K562 (cell line): Measurements from ENCODE around the gene DNM1. TPM values are rescaled to one million over a fixed set of nuclear protein-coding genes. Genes with fewer than 3 reads are reported as not detected.

ENCODE experiments used
- ATAC-seq: fragments of 200-7000 bp; cut with Tn5 transposase; 3 replicates; pipeline ENCODE4 v1.9.1; 2020; ENCODE audit warnings: moderate library complexity
- Bru-seq: library from RNA; stranded (reverse); fragments of 400-500 nt; gene quantifications from one replicate; lab custom pipeline; 2021; lab: Mats Ljungman, UMichigan
- BruChase-seq, 2 experiments: library from RNA; stranded (reverse); fragments of 400-500 nt; gene quantifications; one replicate each; lab custom pipeline; 2021; lab: Mats Ljungman, UMichigan
- BruUV-seq: library from RNA; stranded (reverse); fragments of 400-500 nt; replicated peaks from 2 replicates; lab custom pipeline; 2021; lab: Mats Ljungman, UMichigan
- CTCF ChIA-PET: fragments of 300-600 bp; formaldehyde crosslinking; extraction: SDS; loops from one replicate; lab custom pipeline; 2021; ENCODE audit warnings: low intra/inter-chr PET ratio; lab: Yijun Ruan, JAX
- POLR2A ChIA-PET: fragments of 300-600, 350-650 bp; sonication (Branson Sonifier 250); formaldehyde crosslinking; extraction: SDS; loops from one replicate; lab custom pipeline; 2021; ENCODE audit warnings: antibody characterized with exemption, inconsistent platforms; lab: Yijun Ruan, JAX
- DNase-seq, 4 experiments: peaks; one replicate each; pipeline versions ENCODE4 v3.0.0 to v3.0.0-alpha.2; 2011 to 2018; ENCODE audit warnings: low spot score in 3 of 4, mixed read lengths in 3 of 4; ENCODE audit errors: extremely low read depth in 1 of 4
- FAIRE-seq: peaks from 2 replicates; lab custom pipeline; 2011; peaks lifted over from hg19 to GRCh38; lab: Jason Lieb, UNC
- H2AFZ ChIP-seq: 2 replicates; pipeline ENCODE4 v1.6.0; 2011; ENCODE audit warnings: low read depth, low read length, control low read depth, inconsistent platforms
- H3K27ac ChIP-seq: fragments of 200-600 bp; 3 replicates; pipeline ENCODE4 v1.8.0; 2011; ENCODE audit warnings: low read depth, mild to moderate bottlenecking, control low read depth, inconsistent platforms, low read length, moderate library complexity, mixed read lengths; ENCODE audit errors: extremely low read depth
- H3K27me3 ChIP-seq, 2 experiments: fragments of 300-600 bp in 1 of 2; 2 replicates in 1 of 2; 3 replicates in 1 of 2; pipeline versions ENCODE4 v1.6.0 to v1.8.0; 2011; ENCODE audit warnings: inconsistent platforms in 2 of 2, low read length in 2 of 2, mild to moderate bottlenecking in 1 of 2, mixed read lengths in 1 of 2, moderate library complexity in 1 of 2; ENCODE audit not compliant: control insufficient read depth in 2 of 2, insufficient read depth in 2 of 2
- H3K36me3 ChIP-seq: fragments of 300-600 bp; 3 replicates; pipeline ENCODE4 v1.8.0; 2011; ENCODE audit warnings: mild to moderate bottlenecking, low read length, inconsistent platforms; ENCODE audit not compliant: control insufficient read depth, insufficient read depth
- H3K4me1 ChIP-seq, 2 experiments: fragments of 200-600 bp in 1 of 2; replicated peaks in 1 of 2; 2 replicates in 1 of 2; 3 replicates in 1 of 2; pipeline versions ENCODE4 v1.5.1 to v1.8.0; 2011; ENCODE audit warnings: inconsistent platforms in 2 of 2, low read length in 2 of 2, mild to moderate bottlenecking in 1 of 2, mixed read lengths in 1 of 2, moderate library complexity in 1 of 2; ENCODE audit not compliant: control insufficient read depth in 2 of 2, insufficient read depth in 2 of 2
- H3K4me2 ChIP-seq: 2 replicates; pipeline ENCODE4 v1.6.1; 2011; ENCODE audit warnings: low read length, control low read depth, inconsistent platforms, mixed read lengths; ENCODE audit not compliant: insufficient read depth
- H3K4me3 ChIP-seq: fragments of 200-600 bp; sonication (generic), shearing (Covaris generic); 2 replicates; pipeline ENCODE4 v1.5.1; 2016; ENCODE audit warnings: control low read depth, inconsistent platforms
- H3K79me2 ChIP-seq: fragments of 200-600 bp; 3 replicates; pipeline ENCODE4 v1.8.0; 2011; ENCODE audit warnings: low read length, inconsistent platforms; ENCODE audit not compliant: control insufficient read depth, insufficient read depth
- H3K9ac ChIP-seq, 2 experiments: 2 replicates each; pipeline versions ENCODE4 v1.6.0 to v1.6.1; 2011; ENCODE audit warnings: low read depth in 2 of 2, low read length in 2 of 2, control low read depth in 1 of 2, inconsistent platforms in 1 of 2, mild to moderate bottlenecking in 1 of 2, mixed read lengths in 1 of 2; ENCODE audit not compliant: insufficient read depth in 1 of 2
- H3K9me1 ChIP-seq: one replicate; pipeline ENCODE4 v1.6.0; 2011; ENCODE audit warnings: inconsistent platforms, mild to moderate bottlenecking, low read length, moderate library complexity; ENCODE audit not compliant: control insufficient read depth, insufficient read depth
- H3K9me3 ChIP-seq: replicated peaks from 2 replicates; pipeline ENCODE4 v1.5.1; 2011; ENCODE audit warnings: low read depth, low read length, inconsistent platforms; ENCODE audit not compliant: control insufficient read depth, insufficient read depth
- H4K20me1 ChIP-seq: replicated peaks from 2 replicates; pipeline ENCODE4 v1.6.1; 2011; ENCODE audit warnings: low read length, inconsistent platforms, mixed read lengths; ENCODE audit not compliant: control insufficient read depth, insufficient read depth
- FOXA3 ChIP-seq, 2 experiments: fragments of 450-650 bp in 1 of 2; sonication (generic) in 1 of 2; formaldehyde crosslinking; IDR thresholded peaks in 1 of 2; conservative IDR thresholded peaks in 1 of 2; 2 replicates each; pipeline versions ENCODE4 v1.4.0 to v1.8.0; 2020 to 2022; ENCODE audit warnings: mild to moderate bottlenecking in 2 of 2, missing genetic modification reagents in 1 of 2
- GTF2F1 ChIP-seq: IDR thresholded peaks from 2 replicates; pipeline ENCODE4 v1.6.1; 2011; ENCODE audit warnings: low read depth, low read length, improper control_type of control experiment
- NFIX ChIP-seq: fragments of 250-450 bp; sonication (Bioruptor Pico); IDR thresholded peaks from 2 replicates; pipeline ENCODE4 v1.4.0; 2020; ENCODE audit warnings: low read depth, mild to moderate bottlenecking, moderate library complexity
- PML ChIP-seq: IDR thresholded peaks from 2 replicates; pipeline ENCODE4 v1.6.1; 2012; ENCODE audit warnings: low read length, inconsistent platforms
- ZMIZ1 ChIP-seq, 2 experiments: fragments of 150-350 bp in 1 of 2; IDR thresholded peaks; 2 replicates each; pipeline ENCODE4 v1.6.1; 2012 to 2016; ENCODE audit warnings: low read depth in 2 of 2, low read length in 2 of 2, mild to moderate bottlenecking in 1 of 2, moderate library complexity in 1 of 2
- ZNF134 ChIP-seq: fragments of 250-450 bp; sonication (Bioruptor Pico); conservative IDR thresholded peaks from 2 replicates; pipeline ENCODE4 v1.4.0; 2020
- ZNF766 ChIP-seq: fragments of 200-800 bp; sonication (Bioruptor generic); conservative IDR thresholded peaks from 2 replicates; pipeline ENCODE4 v1.6.1; 2016; ENCODE audit warnings: missing genetic modification characterization, missing compliant biosample characterization
- WGBS: fragments of 100-300 bp; shearing (Covaris generic); methylation state at CpG from one replicate; pipeline ENCODE4 v1.1.6; 2016; ENCODE audit warnings: low coverage, mixed read lengths; ENCODE audit not compliant: insufficient coverage; ENCODE audit errors: missing lambda C conversion rate; 5-methylcytosine and 5-hydroxymethylcytosine counted together
- in situ Hi-C: fragments of 300-500 bp; cut with MboI; formaldehyde crosslinking; loops from 4 replicates; pipeline ENCODE4 v1.15.0; 2018; ENCODE audit warnings: inconsistent platforms, mixed read lengths
- intact Hi-C: fragments of 100-400 bp; cut with micrococcal nuclease; formaldehyde crosslinking; loops from 2 replicates; pipeline ENCODE4 v1.14.2; 2022
- long read RNA-seq, 3 experiments: library from polyadenylated mRNA in 2 of 3; library from RNA in 1 of 3; unstranded in 2 of 3; stranded (forward) in 1 of 3; transcript quantifications; one replicate each; pipeline ENCODE4 v2.0.0, GENCODE V29; 2019 to 2022
- polyA minus RNA-seq, 3 experiments: library from RNA; depleted of rRNA, polyadenylated mRNA; stranded (reverse); fragments of >200 nt; gene quantifications; 2 replicates each; pipeline ENCODE4 v1.2.3, GENCODE V29; 2011
- polyA plus RNA-seq, 8 experiments: library from polyadenylated mRNA; depleted of rRNA in 4 of 8; stranded (reverse) in 5 of 8; unstranded in 3 of 8; fragments of >200 nt; fragmentation: Nextera tagmentation in 2 of 8; fragmentation: Illumina TruSeq in 1 of 8; extraction: Ambion mirVana in 2 of 8; extraction: Trizol in 1 of 8; gene quantifications; 2 replicates each; pipeline versions ENCODE4 v1.2.1 to v1.2.3, GENCODE V29; 2011 to 2014; ENCODE audit warnings: inconsistent platforms in 1 of 8, missing spikeins in 1 of 8
- total RNA-seq, 7 experiments: library from RNA; depleted of rRNA in 6 of 7; stranded (reverse); fragments of >200 nt in 6 of 7; fragmentation: Illumina TruSeq in 2 of 7; extraction: Trizol in 2 of 7; gene quantifications; 2 replicates each; pipeline versions ENCODE4 v1.2.1 to v1.2.3, GENCODE V29; 2011 to 2021; ENCODE audit warnings: low replicate concordance in 1 of 7
- TF ChIP-seq, protein P1 (sequence below): sonication (generic); formaldehyde crosslinking; IDR thresholded peaks from 2 replicates; pipeline ENCODE4 v1.8.0; 2022; ENCODE audit warnings: mild to moderate bottlenecking, missing genetic modification reagents
- TF ChIP-seq, protein P2 (sequence below): fragments of 450-650 bp; formaldehyde crosslinking; IDR thresholded peaks from 2 replicates; pipeline ENCODE4 v1.4.0; 2022; ENCODE audit warnings: missing genetic modification characterization

The DNM1 gene
- total RNA-seq (2011; cell fraction: chromatin; rRNA removed; ENCODE audit: low replicate concordance), result 88.0 and 181 TPM in 2 replicates
- total RNA-seq (2011; cell fraction: nucleolus; rRNA removed), result 88.4 and 99.1 TPM in 2 replicates
- 92.3 and 124 TPM in 2 replicates for total RNA-seq (2011; cell fraction: nucleoplasm; rRNA removed)
- total RNA-seq (2014; rRNA removed) (6.6 and 7.9 TPM in 2 replicates), total RNA-seq (2014; rRNA removed; fragmentation: Illumina TruSeq; extraction: Trizol) (4.5 and 5.2 TPM in 2 replicates), total RNA-seq (2015; rRNA removed; fragmentation: Illumina TruSeq; extraction: Trizol) (8.4 and 9.1 TPM in 2 replicates), total RNA-seq (2021) (20.7 and 23.1 TPM in 2 replicates), polyA plus RNA-seq (2011; rRNA removed) (9.5 and 33.1 TPM in 2 replicates), polyA plus RNA-seq (2014; fragmentation: Illumina TruSeq; extraction: Trizol) (10.0 and 15.5 TPM in 2 replicates), polyA plus RNA-seq (2014; fragmentation: Nextera tagmentation; extraction: Ambion mirVana) (under 1 TPM; 0.39 to 0.58 TPM), polyA plus RNA-seq (2014; rRNA removed) (17.6 TPM in 2 replicates), polyA minus RNA-seq (2011; rRNA and poly(A)+ RNA removed) (19.1 and 29.6 TPM in 2 replicates), Bru-seq, nascent RNA (percentile 66 among the genes with signal in this experiment), BruChase-seq, experiment 1, labeled RNA remaining after a 2-hour chase (percentile 56 among the genes with signal in this experiment), BruChase-seq, experiment 2, labeled RNA remaining after a 6-hour chase (percentile 57 among the genes with signal in this experiment)
- 7.7 and 11.1 TPM in 2 replicates for polyA plus RNA-seq (2011; cell fraction: cytosol; rRNA removed)
- polyA plus RNA-seq (2011; cell fraction: nucleus; rRNA removed), result 108 and 126 TPM in 2 replicates
- polyA plus RNA-seq (2012), result 15.9 and 25.7 TPM in 2 replicates
- polyA minus RNA-seq (2011; cell fraction: cytosol; rRNA and poly(A)+ RNA removed), result 6.7 and 22.4 TPM in 2 replicates
- polyA minus RNA-seq (2011; cell fraction: nucleus; rRNA and poly(A)+ RNA removed), result 55.2 and 137 TPM in 2 replicates
- long read RNA-seq, experiment 1, partial matches to known transcripts, result 5 of 27 reads
- long read RNA-seq, experiment 1, other reads (novel, unspliced or antisense), result 21 of 27 reads
- long read RNA-seq, experiment 2, transcript DNM1-210 (3 exons, 333 nt), result major isoform, 6 of 27 reads
- long read RNA-seq, experiment 2, partial matches to known transcripts, result 11 of 27 reads
- long read RNA-seq, experiment 2, other reads (novel, unspliced or antisense), result 10 of 27 reads
- long read RNA-seq, experiment 3, partial matches to known transcripts, result 1 of 3 reads
- long read RNA-seq, experiment 3, other reads (novel, unspliced or antisense), result 1 of 3 reads

DNA sequence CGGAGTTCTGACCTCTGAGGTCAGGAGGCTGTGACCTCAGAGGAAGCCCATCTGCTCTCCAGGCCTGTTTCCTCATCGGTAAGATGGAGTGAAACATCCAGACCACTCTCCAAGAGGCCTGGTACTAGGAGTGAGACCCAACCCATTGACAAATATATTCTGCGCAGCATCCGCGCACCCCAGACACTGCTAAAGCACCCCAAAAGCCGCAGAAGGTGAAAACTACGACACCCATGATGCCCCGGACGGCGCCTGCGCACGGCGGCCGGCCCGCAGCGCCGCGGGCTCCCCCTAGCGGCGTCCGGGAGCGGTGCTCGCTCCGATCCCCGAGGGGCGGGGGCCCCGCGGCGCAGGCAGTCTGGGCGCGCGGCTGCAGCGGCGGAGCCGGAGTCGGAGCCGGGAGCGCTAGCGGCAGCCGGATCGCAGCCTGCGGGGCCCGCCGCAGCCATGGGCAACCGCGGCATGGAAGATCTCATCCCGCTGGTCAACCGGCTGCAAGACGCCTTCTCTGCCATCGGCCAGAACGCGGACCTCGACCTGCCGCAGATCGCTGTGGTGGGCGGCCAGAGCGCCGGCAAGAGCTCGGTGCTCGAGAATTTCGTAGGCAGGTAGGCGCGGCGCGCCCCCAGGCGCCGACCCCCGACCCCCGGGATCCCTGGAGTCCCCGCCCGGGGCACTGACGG, at the start of gene DNM1:
TSS of gene DNM1 (plus strand) at position 356 of the 683 bp plus-strand sequence. CDS start at position 448, 92 bp downstream.
- in situ Hi-C loops (no loop called here), intact Hi-C loops (loop anchor here (2.0 kb wide), 1 partner anchor 74 kb away; the partner anchor contains the start of genes GOLGA2 and SWI5)
- Histone ChIP-seq H3K9ac (peak within 1 kb of the TSS; percentile 47 to 97; a peak in 3 of 4 replicates), H3K4me1 (peaks cover 19 to 36% of the 10 kb centered on the region in 2 experiments), H3K27me3 (no peaks in the 10 kb centered on the region), H3K4me3 (peak within 1 kb of the TSS; percentile 55), H3K27ac (peak within 1 kb of the TSS; percentile 20; the same call in 2 of the 3 replicates), H3K4me2 (peak within 1 kb of the TSS; percentile 84), H3K36me3 (0 out of 3 replicates have a peak, but pooled peaks cover under 1% of the 10 kb centered on the region), H3K79me2 (no peaks in the 10 kb centered on the region), H2AFZ (peak within 1 kb of the TSS; percentile 97), H3K9me1 (peaks cover 3% of the 10 kb centered on the region), H3K9me3 (no peaks in the 10 kb centered on the region), H4K20me1 (no peaks in the 10 kb centered on the region; the same call in none of the 2 replicates)
- BruUV-seq, result no TSS peak
- FAIRE-seq, result peak; percentile 88
- WGBS, result under 1% methylated on average over 65 of the region's 72 CpGs
- CTCF ChIA-PET, result interaction anchor here (0.6 to 0.8 kb wide), 4 partner anchors 9 to 1525 kb away, joined by 3 to 4 read pairs (median 3); no protein-coding TSS in a partner anchor
- peak; percentile 91 to 100 (median 100) for DNase-seq
- ATAC-seq, result peak; percentile 92
- POLR2A ChIA-PET, result interaction anchor here (0.7 to 1.3 kb wide), 2 partner anchors 10 kb away, joined by 3 to 4 read pairs; no protein-coding TSS in a partner anchor
- no peak; the same call in 1 of the 2 replicates for TF ChIP-seq PML
- peak; percentile 80; the same call in 1 of the 2 replicates for TF ChIP-seq GTF2F1
- no peak for TF ChIP-seq NFIX (CRISPR knock-in tag)
- TF ChIP-seq, protein P1, sequence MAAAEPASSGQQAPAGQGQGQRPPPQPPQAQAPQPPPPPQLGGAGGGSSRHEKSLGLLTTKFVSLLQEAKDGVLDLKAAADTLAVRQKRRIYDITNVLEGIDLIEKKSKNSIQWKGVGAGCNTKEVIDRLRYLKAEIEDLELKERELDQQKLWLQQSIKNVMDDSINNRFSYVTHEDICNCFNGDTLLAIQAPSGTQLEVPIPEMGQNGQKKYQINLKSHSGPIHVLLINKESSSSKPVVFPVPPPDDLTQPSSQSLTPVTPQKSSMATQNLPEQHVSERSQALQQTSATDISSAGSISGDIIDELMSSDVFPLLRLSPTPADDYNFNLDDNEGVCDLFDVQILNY (CRISPR knock-in tag), result no peak
- TF ChIP-seq ZNF134 (CRISPR knock-in tag), result no peak
- no peak for TF ChIP-seq ZNF766
- TF ChIP-seq, protein P2, sequence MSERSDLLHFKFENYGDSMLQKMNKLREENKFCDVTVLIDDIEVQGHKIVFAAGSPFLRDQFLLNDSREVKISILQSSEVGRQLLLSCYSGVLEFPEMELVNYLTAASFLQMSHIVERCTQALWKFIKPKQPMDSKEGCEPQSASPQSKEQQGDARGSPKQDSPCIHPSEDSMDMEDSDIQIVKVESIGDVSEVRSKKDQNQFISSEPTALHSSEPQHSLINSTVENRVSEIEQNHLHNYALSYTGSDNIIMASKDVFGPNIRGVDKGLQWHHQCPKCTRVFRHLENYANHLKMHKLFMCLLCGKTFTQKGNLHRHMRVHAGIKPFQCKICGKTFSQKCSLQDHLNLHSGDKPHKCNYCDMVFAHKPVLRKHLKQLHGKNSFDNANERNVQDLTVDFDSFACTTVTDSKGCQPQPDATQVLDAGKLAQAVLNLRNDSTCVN (CRISPR knock-in tag), result 0 out of 2 replicates have a peak, but pooled peaks have one; percentile 60
- TF ChIP-seq ZMIZ1 (IDR thresholded peaks at IDR 0.05; ENCODE audit: low read depth in 2 of 2, low read length in 2 of 2), result peak; percentile 40 to 64; a peak in 1 of 4 replicates
- no peak for TF ChIP-seq FOXA3 (CRISPR knock-in tag; conservative IDR thresholded peaks at IDR 0.05 in 1 of 2, IDR thresholded peaks at IDR 0.05 in 1 of 2)
